PC-9 (cell line): ENCODE measurements around the gene FBXL5. TPM values are rescaled to one million over a fixed set of nuclear protein-coding genes. Genes with fewer than 3 reads are reported as not detected.

ENCODE experiments used
- BruUV-seq: library from RNA; stranded (reverse); fragments of 400-500 nt; replicated peaks from 2 replicates; lab custom pipeline; 2021; lab: Mats Ljungman, UMichigan
- CTCF ChIA-PET: fragments of 300-600 bp; sonication (Branson Sonifier 250); formaldehyde crosslinking; loops from one replicate; lab custom pipeline; 2022; ENCODE audit warnings: antibody characterized with exemption; lab: Charles Lee
- POLR2A ChIA-PET: fragments of 300-600 bp; sonication (Branson Sonifier 250); formaldehyde crosslinking; loops from one replicate; lab custom pipeline; 2022; ENCODE audit warnings: antibody characterized with exemption; ENCODE audit not compliant: unreplicated experiment; lab: Charles Lee
- DNase-seq, 2 experiments: peaks; one replicate each; pipeline versions ENCODE4 v3.0.0 to v3.0.0-alpha.2; 2015 to 2022; ENCODE audit warnings: mixed read lengths in 1 of 2
- H2AFZ ChIP-seq: fragments of 200-600 bp; sonication (generic); 2 replicates; pipeline ENCODE4 v1.8.1; 2017; ENCODE audit warnings: antibody characterized with exemption
- H3F3A ChIP-seq: fragments of 200-600 bp; sonication (generic); 2 replicates; pipeline ENCODE4 v1.8.1; 2017; ENCODE audit warnings: antibody characterized with exemption, mild to moderate bottlenecking, low read depth; ENCODE audit not compliant: insufficient read depth
- H3K27ac ChIP-seq: fragments of 200-600 bp; sonication (generic); 2 replicates; pipeline ENCODE4 v1.6.1; 2016; ENCODE audit warnings: mixed run types
- H3K27me3 ChIP-seq: fragments of 200-600 bp; sonication (generic); 2 replicates; pipeline ENCODE4 v1.6.1; 2016; ENCODE audit warnings: low read depth, mixed run types; ENCODE audit not compliant: insufficient read depth
- H3K36me3 ChIP-seq: fragments of 200-600 bp; sonication (generic); 2 replicates; pipeline ENCODE4 v1.6.1; 2016; ENCODE audit warnings: low read depth, mixed run types
- H3K4me1 ChIP-seq: fragments of 200-600 bp; sonication (generic); replicated peaks from 2 replicates; pipeline ENCODE4 v1.6.1; 2016; ENCODE audit warnings: mixed run types; ENCODE audit not compliant: insufficient read depth
- H3K4me2 ChIP-seq: fragments of 200-600 bp; sonication (generic); 2 replicates; pipeline ENCODE4 v1.6.1; 2017; ENCODE audit warnings: mixed run types
- H3K4me3 ChIP-seq: fragments of 200-600 bp; sonication (generic); 2 replicates; pipeline ENCODE4 v1.6.1; 2016; ENCODE audit warnings: mixed run types
- H3K79me2 ChIP-seq: fragments of 200-600 bp; sonication (generic); 2 replicates; pipeline ENCODE4 v1.6.1; 2017; ENCODE audit warnings: low read depth, mixed run types
- H3K9me2 ChIP-seq: fragments of 200-600 bp; sonication (generic); 2 replicates; pipeline ENCODE4 v1.8.1; 2017; ENCODE audit warnings: mild to moderate bottlenecking; ENCODE audit not compliant: insufficient read depth
- H3K9me3 ChIP-seq: fragments of 200-600 bp; sonication (generic); 2 replicates; pipeline ENCODE4 v1.8.1; 2016; ENCODE audit warnings: low read depth; ENCODE audit not compliant: insufficient read depth
- H4K20me1 ChIP-seq: fragments of 200-600 bp; sonication (generic); 2 replicates; pipeline ENCODE4 v1.8.1; 2017; ENCODE audit not compliant: insufficient read depth
- EZH2 ChIP-seq: fragments of 200-600 bp; sonication (generic); IDR thresholded peaks from 2 replicates; pipeline ENCODE4 v1.8.0; 2017; ENCODE audit warnings: antibody characterized with exemption, low read depth
- intact Hi-C: fragments of 100-400 bp; cut with micrococcal nuclease; formaldehyde crosslinking; loops from one replicate; pipeline ENCODE4 v1.10.0; 2022; ENCODE audit not compliant: unreplicated experiment
- total RNA-seq: library from RNA; stranded (reverse); gene quantifications from 2 replicates; pipeline ENCODE4 v1.2.3, GENCODE V29; 2021
- TF ChIP-seq, protein P1 (sequence below): fragments of 200-600 bp; sonication (generic); conservative IDR thresholded peaks from 2 replicates; pipeline ENCODE4 v1.6.1; 2017; ENCODE audit warnings: mixed run types, antibody characterized with exemption, mild to moderate bottlenecking, moderate library complexity

Gene FBXL5
- total RNA-seq, 1 experiment from 2014 or later: 40.7 TPM

DNA sequence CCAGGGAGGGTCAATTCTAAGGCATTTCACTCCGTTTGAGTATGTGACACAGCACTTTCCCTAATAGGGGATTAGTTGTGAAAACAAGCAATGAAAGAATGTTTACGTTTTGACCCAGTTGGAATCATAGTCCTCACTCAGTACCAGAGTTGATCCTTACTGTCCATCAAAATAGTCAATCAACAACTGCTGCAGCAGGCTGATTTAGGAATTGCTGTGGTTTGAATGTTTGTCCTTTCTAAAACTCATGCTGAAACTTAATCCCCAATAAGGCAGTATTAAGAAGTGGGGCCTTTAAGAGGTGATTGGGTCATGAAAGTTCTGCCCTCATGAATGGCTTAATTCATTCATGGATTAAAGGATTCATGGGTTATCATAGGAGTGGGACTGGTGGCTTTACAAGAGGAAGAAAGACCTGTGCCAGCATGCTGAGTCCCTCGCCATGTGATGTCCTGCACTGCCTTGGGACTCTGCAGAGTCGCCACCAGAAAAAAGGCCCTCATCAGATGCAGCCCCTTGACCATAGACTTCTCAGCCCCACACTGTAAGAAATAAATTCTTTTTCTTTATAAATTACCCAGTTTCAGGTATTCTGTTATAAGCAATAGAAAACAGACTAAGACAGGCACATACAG, 3.1 kb upstream of the FBXL5 start:
- Histone ChIP-seq H3K27me3 (no peaks in the 10 kb centered on the region), H3K9me3 (no peaks in the 10 kb centered on the region), H3K36me3 (no peaks in the 10 kb centered on the region), H4K20me1 (no peaks in the 10 kb centered on the region), H3F3A (peaks cover 9% of the 10 kb centered on the region), H3K4me3 (no peak overlapping the region), H3K27ac (peak overlapping the region; percentile 87; the same call in 1 of the 2 replicates), H3K9me2 (no peaks in the 10 kb centered on the region), H3K4me2 (no peak overlapping the region), H3K79me2 (peaks cover 13% of the 10 kb centered on the region), H3K4me1 (peaks cover 23% of the 10 kb centered on the region), H2AFZ (no peak overlapping the region)
- no TSS peak for BruUV-seq
- ChIA-PET POLR2A (no interaction called here), CTCF (no interaction called here)
- DNase-seq: no peak
- intact Hi-C loops: loop anchor here (10.0 kb wide), 2 partner anchors 117 to 423 kb away; partner anchors contain the start of gene CD38
- TF ChIP-seq EZH2: no peak
- TF ChIP-seq, protein P1, sequence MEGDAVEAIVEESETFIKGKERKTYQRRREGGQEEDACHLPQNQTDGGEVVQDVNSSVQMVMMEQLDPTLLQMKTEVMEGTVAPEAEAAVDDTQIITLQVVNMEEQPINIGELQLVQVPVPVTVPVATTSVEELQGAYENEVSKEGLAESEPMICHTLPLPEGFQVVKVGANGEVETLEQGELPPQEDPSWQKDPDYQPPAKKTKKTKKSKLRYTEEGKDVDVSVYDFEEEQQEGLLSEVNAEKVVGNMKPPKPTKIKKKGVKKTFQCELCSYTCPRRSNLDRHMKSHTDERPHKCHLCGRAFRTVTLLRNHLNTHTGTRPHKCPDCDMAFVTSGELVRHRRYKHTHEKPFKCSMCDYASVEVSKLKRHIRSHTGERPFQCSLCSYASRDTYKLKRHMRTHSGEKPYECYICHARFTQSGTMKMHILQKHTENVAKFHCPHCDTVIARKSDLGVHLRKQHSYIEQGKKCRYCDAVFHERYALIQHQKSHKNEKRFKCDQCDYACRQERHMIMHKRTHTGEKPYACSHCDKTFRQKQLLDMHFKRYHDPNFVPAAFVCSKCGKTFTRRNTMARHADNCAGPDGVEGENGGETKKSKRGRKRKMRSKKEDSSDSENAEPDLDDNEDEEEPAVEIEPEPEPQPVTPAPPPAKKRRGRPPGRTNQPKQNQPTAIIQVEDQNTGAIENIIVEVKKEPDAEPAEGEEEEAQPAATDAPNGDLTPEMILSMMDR: no peak

DNA sequence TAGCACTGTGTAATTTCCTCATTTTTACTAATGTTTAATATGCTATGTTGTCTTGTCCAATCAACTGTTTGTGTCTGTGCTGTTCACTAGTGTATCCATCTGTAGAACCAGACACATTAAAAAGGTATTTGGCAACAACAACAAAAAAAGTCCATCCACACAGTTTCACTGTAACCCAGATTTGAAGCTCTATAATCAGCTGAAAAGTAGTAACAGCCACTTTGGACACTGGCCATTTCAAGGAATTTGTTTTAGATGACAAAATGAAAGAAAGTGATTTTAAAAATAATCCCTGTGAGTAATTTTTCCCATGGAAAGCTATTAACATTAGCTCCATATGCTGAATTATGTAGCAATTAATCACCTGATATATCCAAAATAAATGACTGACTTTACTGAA, 2.2 kb upstream of the FBXL5 start:
- POLR2A ChIA-PET: interaction anchor here (0.7 kb wide), 1 partner anchor 8 kb away, joined by 11 read pairs; no protein-coding TSS in a partner anchor

DNA sequence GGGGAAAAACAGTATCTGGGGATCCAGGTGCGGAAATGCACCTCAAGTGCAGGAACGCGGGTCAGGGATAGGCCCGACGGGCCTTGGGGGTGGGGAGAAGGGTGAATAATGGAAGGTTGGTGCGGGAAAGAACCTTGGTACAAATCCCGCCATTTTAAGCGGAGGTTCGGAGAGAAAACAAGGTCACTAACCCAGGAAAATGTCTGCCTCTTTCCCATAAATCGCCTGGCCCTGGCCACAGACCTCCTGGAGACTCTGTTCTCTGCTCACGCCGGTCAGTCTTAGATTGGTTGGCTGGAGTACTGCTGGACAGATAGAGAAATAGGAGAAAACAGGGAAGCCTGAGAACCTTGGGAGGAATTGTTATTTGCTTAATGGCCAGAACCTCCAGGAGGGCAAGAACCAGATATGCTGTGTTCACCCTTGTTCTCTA, 897 bp upstream of the FBXL5 start:
- intact Hi-C loops: loop anchor here (10.0 kb wide), 2 partner anchors 119 to 421 kb away; partner anchors contain the start of gene CD38
- peaks cover 35% of the 10 kb centered on the region for H3K79me2 ChIP-seq
- no peaks in the 10 kb centered on the region for H3K27me3 ChIP-seq
- H3K4me2 ChIP-seq: peak overlapping the region; percentile 74; the same call in 1 of the 2 replicates
- no peaks in the 10 kb centered on the region; the same call in 1 of the 2 replicates for H3K36me3 ChIP-seq
- no peaks in the 10 kb centered on the region for H3K9me3 ChIP-seq
- peak overlapping the region; percentile 80 for H3K27ac ChIP-seq
- no peak for TF ChIP-seq EZH2
- TF ChIP-seq, protein P1: no peak
- no TSS peak for BruUV-seq
- no peak for DNase-seq
- CTCF ChIA-PET: no interaction called here
- no peaks in the 10 kb centered on the region for H4K20me1 ChIP-seq
- peak overlapping the region; percentile 55; the same call in 1 of the 2 replicates for H3K4me3 ChIP-seq
- peaks cover 35% of the 10 kb centered on the region for H3K4me1 ChIP-seq
- peaks cover 9% of the 10 kb centered on the region for H3F3A ChIP-seq
- H2AFZ ChIP-seq: peak overlapping the region; percentile 92; the same call in 1 of the 2 replicates
- no peaks in the 10 kb centered on the region for H3K9me2 ChIP-seq
- POLR2A ChIA-PET: interaction anchor here (0.7 kb wide), 1 partner anchor 348 kb away, joined by 10 read pairs; no protein-coding TSS in a partner anchor

More for the DNA sequence above, 2.2 kb upstream of the FBXL5 start:
- Histone ChIP-seq H4K20me1 (no peaks in the 10 kb centered on the region), H2AFZ (no peak overlapping the region), H3F3A (peaks cover 9% of the 10 kb centered on the region), H3K27ac (no peak overlapping the region), H3K27me3 (no peaks in the 10 kb centered on the region), H3K79me2 (peaks cover 22% of the 10 kb centered on the region), H3K4me2 (no peak overlapping the region), H3K4me3 (no peak overlapping the region), H3K36me3 (no peaks in the 10 kb centered on the region), H3K9me2 (no peaks in the 10 kb centered on the region), H3K4me1 (peaks cover 32% of the 10 kb centered on the region), H3K9me3 (no peaks in the 10 kb centered on the region)
- intact Hi-C loops: loop anchor here (1.0 to 10.0 kb wide), 3 partner anchors 8 to 423 kb away; partner anchors contain the start of gene CD38
- TF ChIP-seq, protein P1: no peak
- TF ChIP-seq EZH2: no peak
- DNase-seq: no peak
- no TSS peak for BruUV-seq
- CTCF ChIA-PET: no interaction called here
